HCT116 (cell line): ENCODE measurements around the gene GNPTG. TPM values are rescaled to one million over a fixed set of nuclear protein-coding genes. Genes with fewer than 3 reads are reported as not detected.

Experiments
- ATAC-seq: fragments of 200-7000 bp; cut with Tn5 transposase; 2 replicates; pipeline ENCODE4 v1.9.1; 2020; ENCODE audit warnings: mild to moderate bottlenecking, moderate library complexity
- BruUV-seq: library from RNA; stranded (reverse); fragments of 400-500 nt; replicated peaks from 2 replicates; lab custom pipeline; 2021; lab: Mats Ljungman, UMichigan
- CTCF ChIA-PET: fragments of 300-600 bp; sonication (Branson Sonifier 250); formaldehyde crosslinking; loops from one replicate; lab custom pipeline; 2021; ENCODE audit warnings: antibody characterized with exemption; lab: Charles Lee
- POLR2A ChIA-PET: fragments of 300-600, 350-600 bp; sonication (Branson Sonifier 250); formaldehyde crosslinking; loops from one replicate; lab custom pipeline; 2021; ENCODE audit warnings: antibody characterized with exemption; lab: Charles Lee
- RAD21 ChIA-PET, 2 experiments: fragments of 300-600 bp; sonication (Branson Sonifier 250); formaldehyde crosslinking; loops; one replicate each; lab custom pipeline; 2023; ENCODE audit warnings: low total read pairs in 2 of 2; ENCODE audit not compliant: uncharacterized antibody in 2 of 2, unreplicated experiment in 2 of 2, low non-redundant PET in 1 of 2; lab: Charles Lee
- DNase-seq: peaks from one replicate; pipeline ENCODE4 v3.0.0-alpha.2; 2010; ENCODE audit warnings: low read depth, low spot score
- H2AFZ ChIP-seq: fragments of 200-600 bp; shearing (Covaris generic), sonication (generic); 2 replicates; pipeline ENCODE4 v1.6.1; 2017; ENCODE audit warnings: low read depth, mixed run types, mixed read lengths, antibody characterized with exemption, low read length; ENCODE audit not compliant: poor library complexity, severe bottlenecking
- H3K27ac ChIP-seq: 2 replicates; pipeline ENCODE4 v1.5.1; 2012; ENCODE audit warnings: low read depth, low read length
- H3K27me3 ChIP-seq: fragments of 200-600 bp; sonication (generic); 2 replicates; pipeline ENCODE4 v1.6.1; 2016; ENCODE audit warnings: mixed run types, low read length, mixed read lengths; ENCODE audit not compliant: insufficient read depth
- H3K36me3 ChIP-seq, 2 experiments: fragments of 200-500 bp in 1 of 2; fragments of 200-600 bp in 1 of 2; sonication (Bioruptor generic) in 1 of 2; sonication (generic) in 1 of 2; 2 replicates each; pipeline versions ENCODE4 v1.5.1 to v1.6.1; 2014 to 2016; ENCODE audit warnings: low read length in 2 of 2, inconsistent platforms in 1 of 2, mixed read lengths in 1 of 2, mixed run types in 1 of 2; ENCODE audit not compliant: insufficient read depth in 2 of 2, control insufficient read depth in 1 of 2
- H3K4me1 ChIP-seq, 2 experiments: fragments of 200-600 bp in 1 of 2; sonication (generic) in 1 of 2; 2 replicates each; pipeline versions ENCODE4 v1.5.1 to v1.6.1; 2012 to 2017; ENCODE audit warnings: low read length in 2 of 2, inconsistent platforms in 1 of 2, mild to moderate bottlenecking in 1 of 2, mixed read lengths in 1 of 2, mixed run types in 1 of 2, moderate library complexity in 1 of 2; ENCODE audit not compliant: insufficient read depth in 2 of 2, control insufficient read depth in 1 of 2
- H3K4me2 ChIP-seq: fragments of 200-600 bp; sonication (generic); 2 replicates; pipeline ENCODE4 v1.6.1; 2017; ENCODE audit warnings: mixed run types, low read length, mixed read lengths
- H3K4me3 ChIP-seq, 2 experiments: fragments of 200-600 bp in 1 of 2; sonication (generic) in 1 of 2; replicated peaks in 1 of 2; 2 replicates each; pipeline ENCODE4 v1.5.1; 2011 to 2016; ENCODE audit warnings: low read length in 2 of 2, control low read depth in 1 of 2, low read depth in 1 of 2, mild to moderate bottlenecking in 1 of 2, mixed read lengths in 1 of 2, mixed run types in 1 of 2
- H3K79me2 ChIP-seq: fragments of 200-600 bp; sonication (generic); 2 replicates; pipeline ENCODE4 v1.6.1; 2017; ENCODE audit warnings: mild to moderate bottlenecking, mixed run types, low read length, moderate library complexity, mixed read lengths; ENCODE audit not compliant: insufficient read depth
- H3K9ac ChIP-seq: fragments of 200-600 bp; sonication (generic); 2 replicates; pipeline ENCODE4 v1.6.1; 2016; ENCODE audit warnings: low read length, mixed read lengths
- H3K9me2 ChIP-seq: fragments of 200-600 bp; sonication (generic), shearing (Covaris generic); 2 replicates; pipeline ENCODE4 v1.6.1; 2017; ENCODE audit warnings: mixed run types, mild to moderate bottlenecking, moderate library complexity; ENCODE audit not compliant: insufficient read depth
- H3K9me3 ChIP-seq, 2 experiments: fragments of 200-500 bp in 1 of 2; fragments of 200-600 bp in 1 of 2; sonication (Bioruptor generic) in 1 of 2; sonication (generic) in 1 of 2; 2 replicates each; pipeline ENCODE4 v1.6.1; 2014 to 2017; ENCODE audit warnings: low read length in 2 of 2, mixed read lengths in 2 of 2, inconsistent platforms in 1 of 2, low read depth in 1 of 2, mild to moderate bottlenecking in 1 of 2, mixed run types in 1 of 2, moderate library complexity in 1 of 2; ENCODE audit not compliant: control insufficient read depth in 1 of 2, insufficient read depth in 1 of 2
- H4K20me1 ChIP-seq: fragments of 200-600 bp; sonication (generic), shearing (Covaris generic); 2 replicates; pipeline ENCODE4 v1.6.1; 2017; ENCODE audit warnings: mixed run types, mild to moderate bottlenecking, moderate library complexity; ENCODE audit not compliant: insufficient read depth
- CBX3 ChIP-seq: IDR thresholded peaks from 2 replicates; pipeline ENCODE4 v1.6.1; 2012; ENCODE audit warnings: low read depth
- CTCF ChIP-seq, 3 experiments: fragments of 200-600 bp in 1 of 3; sonication (generic) in 1 of 3; IDR thresholded peaks in 2 of 3; conservative IDR thresholded peaks in 1 of 3; 2 replicates each; pipeline ENCODE4 v1.5.1; 2012 to 2017; ENCODE audit warnings: low read depth in 2 of 3, low read length in 2 of 3, antibody characterized with exemption in 1 of 3, borderline replicate concordance in 1 of 3, control low read depth in 1 of 3, mild to moderate bottlenecking in 1 of 3, mixed read lengths in 1 of 3, mixed run types in 1 of 3, moderate library complexity in 1 of 3; ENCODE audit not compliant: insufficient read depth in 1 of 3
- EGR1 ChIP-seq: IDR thresholded peaks from 2 replicates; pipeline ENCODE4 v1.6.1; 2012; ENCODE audit warnings: low read depth
- ELF1 ChIP-seq: IDR thresholded peaks from 2 replicates; pipeline ENCODE4 v1.6.1; 2012; ENCODE audit warnings: low read depth, borderline replicate concordance
- FOSL1 ChIP-seq: IDR thresholded peaks from 2 replicates; pipeline ENCODE4 v1.6.1; 2012; ENCODE audit warnings: low read depth
- JUND ChIP-seq: IDR thresholded peaks from 2 replicates; pipeline ENCODE4 v1.6.1; 2012
- POLR2A ChIP-seq: IDR thresholded peaks from 2 replicates; pipeline ENCODE4 v1.7.0; 2011; ENCODE audit warnings: borderline replicate concordance; ENCODE audit not compliant: insufficient read depth, insufficient read length; ENCODE audit errors: extremely low read depth
- POLR2AphosphoS5 ChIP-seq: IDR thresholded peaks from 2 replicates; pipeline ENCODE4 v1.6.1; 2011; ENCODE audit warnings: mild to moderate bottlenecking, low read depth, low read length, moderate library complexity
- REST ChIP-seq: IDR thresholded peaks from 2 replicates; pipeline ENCODE4 v1.6.1; 2012; ENCODE audit warnings: low read depth
- SIN3A ChIP-seq: IDR thresholded peaks from 2 replicates; pipeline ENCODE4 v1.6.1; 2012; ENCODE audit warnings: low read depth
- SP1 ChIP-seq: IDR thresholded peaks from 2 replicates; pipeline ENCODE4 v1.6.1; 2012; ENCODE audit warnings: low read depth
- YY1 ChIP-seq: IDR thresholded peaks from 2 replicates; pipeline ENCODE4 v1.6.1; 2011; ENCODE audit warnings: low read length, low read depth, moderate library complexity, mild to moderate bottlenecking; ENCODE audit not compliant: insufficient replicate concordance; ENCODE audit errors: extremely low read depth
- ZBTB33 ChIP-seq: IDR thresholded peaks from 2 replicates; pipeline ENCODE4 v1.6.1; 2011; ENCODE audit warnings: mild to moderate bottlenecking, low read length, moderate library complexity; ENCODE audit not compliant: insufficient replicate concordance; ENCODE audit errors: extremely low read depth
- ZFX ChIP-seq: fragments of 450-650 bp; IDR thresholded peaks from 2 replicates; pipeline ENCODE4 v1.6.1; 2017
- intact Hi-C: fragments of 100-400 bp; cut with micrococcal nuclease; formaldehyde crosslinking; loops from 2 replicates; pipeline ENCODE4 v1.10.0; 2022
- total RNA-seq: library from RNA; stranded (reverse); gene quantifications from one replicate; pipeline ENCODE4 v1.2.1, GENCODE V29; 2021; ENCODE audit not compliant: unreplicated experiment

Gene GNPTG
- total RNA-seq, 1 experiment from 2014 or later, result 35.2 TPM

- no peak for TF ChIP-seq ZBTB33
- TF ChIP-seq FOSL1, result no peak
- no peak for TF ChIP-seq EGR1
- no peak for TF ChIP-seq JUND
- TF ChIP-seq ZFX, result peak; percentile 88; the same call in 1 of the 2 replicates
- no peak; the same call in 1 of the 2 replicates for TF ChIP-seq SP1
Measured at GRCh38 chr16:1351582-1352362, at the start of gene GNPTG, which contains the start of gene TSR3 (continued).

- Histone ChIP-seq H3K9me3 (no peaks in the 10 kb centered on the region), H3K4me1 (peaks cover 36 to 76% of the 10 kb centered on the region in 2 experiments), H3K27me3 (no peaks in the 10 kb centered on the region), H3K4me3 (no peak overlapping the region), H4K20me1 (peaks cover 7% of the 10 kb centered on the region; the same call in 1 of the 2 replicates), H3K79me2 (peaks cover 10% of the 10 kb centered on the region), H3K4me2 (peak overlapping the region; percentile 31), H3K36me3 (no peaks in the 10 kb centered on the region), H3K27ac (peak overlapping the region; percentile 40), H2AFZ (no peak overlapping the region), H3K9ac (peak overlapping the region; percentile 35; the same call in 1 of the 2 replicates), H3K9me2 (no peaks in the 10 kb centered on the region)
- DNase-seq (no peak), ATAC-seq (no peak)
- ChIA-PET RAD21 (no interaction called here), CTCF (interaction anchor here (1.5 kb wide), 1 partner anchor 9 kb away, joined by 6 read pairs; no protein-coding TSS in a partner anchor), POLR2A (interaction anchor here (1.0 kb wide), 1 partner anchor 9 kb away, joined by 6 read pairs; no protein-coding TSS in a partner anchor)
- intact Hi-C loops, result no loop called here
- no TSS peak for BruUV-seq
- TF ChIP-seq YY1 (no peak), CBX3 (no peak), ELF1 (no peak), SIN3A (no peak), POLR2AphosphoS5 (no peak), CTCF (IDR thresholded peaks at IDR 0.05 in 2 of 3, conservative IDR thresholded peaks at IDR 0.05 in 1 of 3; ENCODE audit: borderline replicate concordance in 1 of 3, insufficient read depth in 1 of 3, low read depth in 2 of 3, low read length in 2 of 3) (no peak), REST (no peak), EGR1 (no peak), SP1 (no peak), JUND (no peak), POLR2A (no peak)
Measured at GRCh38 chr16:1305823-1306222, 45.9 kb upstream of the GNPTG start.
